ENCODE data around the gene CD36.
A peak's percentile ranks its signal among the peaks of the same experiment; 100 is the strongest.

Gene CD36

GRCh38 chr7:80724249-80724871, 85.9 kb downstream of the CD36 start:
- Histone ChIP-seq H3K27ac (ENCODE audit: extremely low read depth, low read depth, low read length) (no peak overlapping the region), H3K4me3 (ENCODE audit: low read depth, low read length) (no peak overlapping the region), H3K9me3 (ENCODE audit: control insufficient read depth, insufficient read depth, low read depth, low read length) (no peaks in the 10 kb centered on the region), H3K4me1 (ENCODE audit: control insufficient read depth, insufficient read depth, low read length) (peaks cover 9% of the 10 kb centered on the region), H3K36me3 (ENCODE audit: control insufficient read depth in 2 of 2, insufficient read depth in 1 of 2, low read length in 2 of 2) (no peaks in the 10 kb centered on the region)
- ChIA-PET POLR2A (no interaction called here), CTCF (interaction anchor here (0.6 to 2.1 kb wide), 6 partner anchors 9 to 590 kb away, joined by 3 to 10 read pairs (median 4); no protein-coding TSS in a partner anchor)
- TF ChIP-seq ZNF19 (tag by site-specific recombination; IDR thresholded peaks at IDR 0.05; ENCODE audit: low read depth) (no peak), ZNF394 (tag by site-specific recombination; IDR thresholded peaks at IDR 0.05; ENCODE audit: borderline replicate concordance) (no peak), INSM2 (tag by site-specific recombination; IDR thresholded peaks at IDR 0.05) (no peak), FEZF1 (tag by site-specific recombination; IDR thresholded peaks at IDR 0.05) (no peak), ZNF114 (tag by site-specific recombination; IDR thresholded peaks at IDR 0.05) (no peak), ZNF544 (tag by site-specific recombination; IDR thresholded peaks at IDR 0.05) (no peak), HOXC10 (CRISPR knock-in tag; IDR thresholded peaks at IDR 0.05) (no peak), ZNF830 (tag by site-specific recombination; IDR thresholded peaks at IDR 0.05; ENCODE audit: low read depth) (no peak), ZNF350 (tag by site-specific recombination; IDR thresholded peaks at IDR 0.05) (no peak), ZNF16 (tag by site-specific recombination; IDR thresholded peaks at IDR 0.05; ENCODE audit: low read depth) (no peak), ZFP69B (tag by site-specific recombination; IDR thresholded peaks at IDR 0.05) (no peak), ZFP3 (tag by site-specific recombination; IDR thresholded peaks at IDR 0.05; ENCODE audit: low read depth) (no peak), PRDM1 (tag by site-specific recombination; IDR thresholded peaks at IDR 0.05) (no peak), ZNF354C (tag by site-specific recombination; IDR thresholded peaks at IDR 0.05; ENCODE audit: borderline replicate concordance, low read depth) (no peak), ZNF747 (tag by site-specific recombination; IDR thresholded peaks at IDR 0.05) (no peak)
- TF ChIP-seq, protein P1, sequence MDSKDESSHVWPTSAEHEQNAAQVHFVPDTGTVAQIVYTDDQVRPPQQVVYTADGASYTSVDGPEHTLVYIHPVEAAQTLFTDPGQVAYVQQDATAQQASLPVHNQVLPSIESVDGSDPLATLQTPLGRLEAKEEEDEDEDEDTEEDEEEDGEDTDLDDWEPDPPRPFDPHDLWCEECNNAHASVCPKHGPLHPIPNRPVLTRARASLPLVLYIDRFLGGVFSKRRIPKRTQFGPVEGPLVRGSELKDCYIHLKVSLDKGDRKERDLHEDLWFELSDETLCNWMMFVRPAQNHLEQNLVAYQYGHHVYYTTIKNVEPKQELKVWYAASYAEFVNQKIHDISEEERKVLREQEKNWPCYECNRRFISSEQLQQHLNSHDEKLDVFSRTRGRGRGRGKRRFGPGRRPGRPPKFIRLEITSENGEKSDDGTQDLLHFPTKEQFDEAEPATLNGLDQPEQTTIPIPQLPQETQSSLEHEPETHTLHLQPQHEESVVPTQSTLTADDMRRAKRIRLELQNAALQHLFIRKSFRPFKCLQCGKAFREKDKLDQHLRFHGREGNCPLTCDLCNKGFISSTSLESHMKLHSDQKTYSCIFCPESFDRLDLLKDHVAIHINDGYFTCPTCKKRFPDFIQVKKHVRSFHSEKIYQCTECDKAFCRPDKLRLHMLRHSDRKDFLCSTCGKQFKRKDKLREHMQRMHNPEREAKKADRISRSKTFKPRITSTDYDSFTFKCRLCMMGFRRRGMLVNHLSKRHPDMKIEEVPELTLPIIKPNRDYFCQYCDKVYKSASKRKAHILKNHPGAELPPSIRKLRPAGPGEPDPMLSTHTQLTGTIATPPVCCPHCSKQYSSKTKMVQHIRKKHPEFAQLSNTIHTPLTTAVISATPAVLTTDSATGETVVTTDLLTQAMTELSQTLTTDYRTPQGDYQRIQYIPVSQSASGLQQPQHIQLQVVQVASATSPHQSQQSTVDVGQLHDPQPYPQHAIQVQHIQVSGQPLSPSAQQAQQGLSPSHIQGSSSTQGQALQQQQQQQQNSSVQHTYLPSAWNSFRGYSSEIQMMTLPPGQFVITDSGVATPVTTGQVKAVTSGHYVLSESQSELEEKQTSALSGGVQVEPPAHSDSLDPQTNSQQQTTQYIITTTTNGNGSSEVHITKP (tag by site-specific recombination; IDR thresholded peaks at IDR 0.05) = no peak

DNA sequence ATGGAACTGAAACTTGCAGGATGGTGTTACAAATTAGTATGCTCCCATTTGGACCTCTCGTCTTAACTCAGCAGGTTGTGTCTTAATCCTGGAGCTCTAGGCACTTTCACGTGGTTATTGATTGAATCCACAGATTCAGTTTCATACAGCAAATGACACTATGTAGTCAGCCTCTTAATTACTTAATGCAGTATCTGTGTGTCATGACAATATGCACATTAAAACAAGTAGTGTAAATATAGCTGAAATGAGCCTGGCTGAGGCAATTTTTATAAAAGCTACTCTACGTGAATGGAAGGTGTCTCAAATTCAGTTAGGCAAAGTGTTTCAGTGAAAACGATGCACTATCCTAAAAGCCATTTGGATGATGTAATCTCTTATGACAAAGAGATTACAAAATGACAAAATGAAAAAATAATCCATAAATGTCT, 86.8 kb downstream of the CD36 start:
- Histone ChIP-seq H3K4me3 (ENCODE audit: low read depth, low read length) (no peak overlapping the region), H3K36me3 (ENCODE audit: control insufficient read depth in 2 of 2, insufficient read depth in 1 of 2, low read length in 2 of 2) (no peaks in the 10 kb centered on the region), H3K9me3 (ENCODE audit: control insufficient read depth, insufficient read depth, low read depth, low read length) (no peaks in the 10 kb centered on the region), H3K4me1 (ENCODE audit: control insufficient read depth, insufficient read depth, low read length) (peaks cover 9% of the 10 kb centered on the region), H3K27ac (ENCODE audit: extremely low read depth, low read depth, low read length) (no peak overlapping the region)
- ChIA-PET POLR2A (no interaction called here), CTCF (interaction anchor here (0.6 to 2.1 kb wide), 3 partner anchors 8 to 583 kb away, joined by 3 to 10 read pairs (median 4); no protein-coding TSS in a partner anchor)
- peak; percentile 82; the same call in 1 of the 2 replicates for TF ChIP-seq BCL11A (tag by site-specific recombination; IDR thresholded peaks at IDR 0.05; ENCODE audit: low read depth)
- no peak for TF ChIP-seq ZNF777 (tag by site-specific recombination; IDR thresholded peaks at IDR 0.05; ENCODE audit: borderline replicate concordance)
- TF ChIP-seq ZNF791 (tag by site-specific recombination; IDR thresholded peaks at IDR 0.05) = no peak
- TF ChIP-seq ZNF2 (tag by site-specific recombination; IDR thresholded peaks at IDR 0.05) = peak; percentile 64; the same call in 1 of the 2 replicates
- no peak for TF ChIP-seq ZIC2 (tag by site-specific recombination; IDR thresholded peaks at IDR 0.05)
- TF ChIP-seq ZNF366 (tag by site-specific recombination; conservative IDR thresholded peaks at IDR 0.05) = peak; percentile 81
- peak; percentile 45; the same call in 1 of the 2 replicates for TF ChIP-seq SP3 (tag by site-specific recombination; IDR thresholded peaks at IDR 0.05)
- no peak for TF ChIP-seq REPIN1 (tag by site-specific recombination; IDR thresholded peaks at IDR 0.05; ENCODE audit: low read depth)
- TF ChIP-seq ZNF629 (tag by site-specific recombination; IDR thresholded peaks at IDR 0.05) = peak; percentile 87
- TF ChIP-seq HOXA7 (CRISPR knock-in tag; IDR thresholded peaks at IDR 0.05; ENCODE audit: borderline replicate concordance) = no peak
- TF ChIP-seq, protein P2, sequence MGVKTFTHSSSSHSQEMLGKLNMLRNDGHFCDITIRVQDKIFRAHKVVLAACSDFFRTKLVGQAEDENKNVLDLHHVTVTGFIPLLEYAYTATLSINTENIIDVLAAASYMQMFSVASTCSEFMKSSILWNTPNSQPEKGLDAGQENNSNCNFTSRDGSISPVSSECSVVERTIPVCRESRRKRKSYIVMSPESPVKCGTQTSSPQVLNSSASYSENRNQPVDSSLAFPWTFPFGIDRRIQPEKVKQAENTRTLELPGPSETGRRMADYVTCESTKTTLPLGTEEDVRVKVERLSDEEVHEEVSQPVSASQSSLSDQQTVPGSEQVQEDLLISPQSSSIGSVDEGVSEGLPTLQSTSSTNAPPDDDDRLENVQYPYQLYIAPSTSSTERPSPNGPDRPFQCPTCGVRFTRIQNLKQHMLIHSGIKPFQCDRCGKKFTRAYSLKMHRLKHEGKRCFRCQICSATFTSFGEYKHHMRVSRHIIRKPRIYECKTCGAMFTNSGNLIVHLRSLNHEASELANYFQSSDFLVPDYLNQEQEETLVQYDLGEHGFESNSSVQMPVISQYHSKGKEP (tag by site-specific recombination; IDR thresholded peaks at IDR 0.05) = peak; percentile 89
- TF ChIP-seq HOXC10 (CRISPR knock-in tag; IDR thresholded peaks at IDR 0.05) = no peak
